Activated T-helper 9 cell treated with anti-CD3 and anti-CD28 coated beads, Interleukin-2, amount 50 U/mL, for 16 hours (primary cell): ENCODE measurements around the gene KRT77.
"Not testable (repeated sequence)": the region's sequence is repeated elsewhere in the genome, so short reads cannot be mapped to it uniquely, and the experiment has no call there.

Source experiments
- DNase-seq: peaks from one replicate; pipeline ENCODE4 v3.0.0-alpha.2; 2020; ENCODE audit warnings: low read depth

The KRT77 gene

GRCh38 chr12:52722680-52723079 lies 19.4 kb upstream of the KRT77 start:
- no peak for DNase-seq

GRCh38 chr12:52721838-52722470 lies 18.6 kb upstream of the KRT77 start:
- DNase-seq, result no peak

- no peak for DNase-seq
These were observed 17.1 kb upstream of the KRT77 start for GRCh38 chr12:52720365-52720886.

DNA sequence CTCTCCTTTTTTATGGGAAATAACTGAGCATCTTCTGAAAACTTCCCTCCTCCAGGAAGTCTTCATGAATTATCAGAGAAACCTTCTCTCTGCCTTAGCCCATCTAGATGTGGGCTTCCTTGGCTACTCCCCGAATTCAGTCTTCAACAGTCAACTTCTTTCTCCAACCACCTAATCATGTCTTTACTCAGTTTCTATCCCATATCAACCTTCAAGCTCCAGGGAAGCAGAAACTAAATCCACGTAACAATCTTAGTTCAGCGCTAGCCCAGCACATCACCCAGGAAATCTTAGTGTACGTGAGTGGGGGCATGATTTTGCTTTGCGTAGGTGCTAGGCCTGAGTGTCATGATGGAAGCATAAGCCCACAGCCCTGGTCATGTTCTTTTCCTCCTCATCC lies 12.7 kb upstream of the KRT77 start:
- DNase-seq, result no peak

DNA sequence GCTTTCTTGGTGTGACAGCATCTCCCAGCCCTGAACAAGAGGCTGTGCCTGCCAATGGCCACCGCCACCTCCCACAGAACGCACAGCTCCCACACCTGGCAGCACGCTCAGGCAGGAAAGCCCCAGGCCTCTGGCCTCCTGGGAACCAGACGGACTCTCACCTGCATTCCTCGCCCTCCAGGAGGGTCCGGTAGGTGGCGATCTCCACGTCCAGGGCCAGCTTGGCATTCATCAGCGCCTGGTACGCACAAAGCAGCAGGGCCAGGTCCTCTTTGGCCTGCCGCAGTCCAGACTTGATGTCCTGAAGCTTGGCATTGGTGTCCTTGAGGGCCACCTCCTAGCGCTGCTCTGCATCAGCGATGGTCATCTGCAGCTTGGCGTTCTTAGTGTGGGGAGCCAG lies 12.1 kb upstream of the KRT77 start:
- DNase-seq, result no peak

- no peak for DNase-seq
These were observed 11.6 kb upstream of the KRT77 start for GRCh38 chr12:52714887-52715281.

DNA sequence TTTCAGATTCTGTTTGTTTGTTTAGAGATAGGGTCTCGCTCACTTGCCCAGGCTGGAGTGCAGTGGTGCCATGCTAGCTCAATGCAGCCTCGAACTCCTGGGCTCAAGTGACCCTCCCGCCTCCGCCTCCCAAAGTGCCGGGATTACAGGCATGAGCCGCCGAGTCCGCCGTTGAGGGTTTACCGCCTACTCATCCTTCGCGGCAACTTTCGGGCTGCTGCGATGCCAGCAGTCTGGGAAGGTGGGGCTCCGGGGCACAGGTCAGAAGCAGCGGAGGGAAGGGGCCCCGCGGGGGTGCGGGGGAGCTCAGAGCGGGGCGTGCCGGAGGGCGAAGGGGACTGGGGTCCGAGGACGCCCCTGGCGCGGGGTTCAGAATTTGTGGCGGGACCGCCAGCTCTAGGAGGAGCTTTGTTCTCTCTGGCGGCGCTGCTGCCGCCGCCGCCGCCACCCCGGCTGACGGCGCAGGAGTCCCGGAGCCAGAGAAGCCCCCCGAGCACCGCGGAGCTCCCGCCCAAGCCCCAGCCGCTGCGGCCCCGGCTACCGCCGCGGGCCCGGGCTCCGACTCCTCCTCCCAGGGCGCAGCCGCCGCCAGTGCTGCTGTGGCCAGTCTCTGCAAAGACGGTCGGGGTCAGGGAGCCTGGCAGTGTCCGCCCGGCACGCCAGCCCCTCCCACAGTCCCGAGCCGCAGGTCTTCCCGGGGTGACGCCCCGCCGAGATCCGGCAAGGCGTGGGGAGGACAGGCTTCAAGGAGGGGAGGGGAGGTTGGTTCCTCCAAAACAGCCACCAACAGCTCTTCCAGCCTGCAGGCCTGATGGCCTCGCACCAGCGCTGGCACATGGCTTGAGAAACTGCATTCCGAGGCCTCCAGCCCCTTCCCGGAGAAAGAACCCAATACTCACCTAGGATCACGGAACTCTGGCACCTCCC lies 10.9 kb upstream of the KRT77 start:
- no peak for DNase-seq

GRCh38 chr12:52712122-52712521 lies 8.8 kb upstream of the KRT77 start:
- DNase-seq, result not testable (repeated sequence)

DNA sequence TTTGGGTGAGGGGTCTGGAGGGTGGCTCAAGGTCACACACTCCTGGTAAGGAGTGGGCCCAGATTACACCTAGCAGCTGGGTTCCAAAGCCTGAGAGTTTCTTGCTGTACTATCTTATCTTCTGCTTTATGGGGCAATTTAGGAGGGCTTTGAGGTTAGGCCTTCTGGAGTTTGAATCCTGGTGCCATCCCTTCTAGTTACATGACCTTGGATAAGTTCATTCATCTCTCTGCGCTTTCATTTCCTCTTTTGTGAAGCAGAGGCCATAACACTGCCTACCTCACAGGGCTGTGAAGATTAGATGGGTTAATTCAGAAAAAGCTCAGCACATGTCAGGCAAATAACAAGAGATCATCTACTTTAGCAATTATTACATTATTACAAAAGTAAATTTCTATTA lies 7.4 kb upstream of the KRT77 start:
- no peak for DNase-seq

DNA sequence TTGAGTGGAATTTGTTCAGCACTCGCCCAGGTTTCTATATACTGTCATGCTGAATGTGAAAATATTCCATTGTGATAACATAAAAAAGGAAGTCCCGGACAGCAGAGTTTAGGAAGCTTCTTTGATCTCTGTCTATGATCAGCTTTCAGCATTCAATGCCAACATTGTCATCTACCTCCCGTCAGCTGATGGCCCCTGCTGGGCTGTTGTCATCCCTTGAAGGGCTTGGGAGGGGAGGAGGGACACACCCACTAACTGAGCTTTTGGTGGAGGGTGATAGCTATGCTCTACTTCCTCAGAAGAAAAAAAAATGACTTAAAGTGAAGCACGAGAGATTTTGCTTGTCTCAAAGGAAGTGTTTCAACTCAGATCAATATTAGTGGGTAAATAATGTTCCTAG lies 4.7 kb upstream of the KRT77 start:
- no peak for DNase-seq

DNA sequence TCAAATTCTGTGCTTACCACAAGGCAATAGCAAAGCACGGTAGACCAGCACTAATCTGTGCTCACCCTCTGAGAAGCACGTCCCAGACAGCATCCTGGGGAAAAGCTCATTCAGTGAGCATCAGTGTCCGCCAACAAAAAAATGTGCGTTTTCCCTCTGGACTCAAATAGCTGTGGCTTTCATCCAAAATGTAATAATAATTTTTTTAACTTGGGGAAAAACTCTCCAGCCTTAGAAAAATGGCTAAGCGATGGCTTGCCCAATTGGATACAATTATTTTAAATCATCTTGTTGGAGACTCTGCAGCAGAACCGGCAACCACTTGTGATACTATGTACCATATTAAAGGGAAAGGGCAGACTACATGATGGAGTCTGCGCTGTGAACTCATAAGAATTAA lies 1.1 kb upstream of the KRT77 start:
- no peak for DNase-seq

GRCh38 chr12:52703878-52704277 lies 554 bp upstream of the KRT77 start:
- DNase-seq, result no peak

DNA sequence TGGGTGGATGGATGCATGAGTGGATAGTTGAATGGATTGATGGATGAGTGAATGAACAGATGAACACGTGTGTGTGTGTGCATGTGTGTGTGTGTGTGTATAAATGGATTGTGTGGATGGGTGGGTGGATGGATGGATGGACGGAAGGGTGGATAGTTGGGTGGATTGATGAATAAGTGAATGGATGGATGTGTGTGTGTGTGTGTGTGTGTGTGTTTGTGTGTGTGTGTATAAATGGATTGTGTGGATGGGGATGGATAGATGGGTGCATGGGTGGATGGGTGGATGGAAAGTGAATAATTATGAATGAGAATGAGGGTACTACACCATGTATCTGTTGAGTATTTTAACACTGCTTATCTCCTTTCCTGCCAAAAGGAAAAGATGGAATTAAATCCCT lies 986 bp downstream of the KRT77 start:
- DNase-seq, result no peak

- DNase-seq, result no peak
These were observed 2.0 kb downstream of the KRT77 start for GRCh38 chr12:52701281-52701680.

DNA sequence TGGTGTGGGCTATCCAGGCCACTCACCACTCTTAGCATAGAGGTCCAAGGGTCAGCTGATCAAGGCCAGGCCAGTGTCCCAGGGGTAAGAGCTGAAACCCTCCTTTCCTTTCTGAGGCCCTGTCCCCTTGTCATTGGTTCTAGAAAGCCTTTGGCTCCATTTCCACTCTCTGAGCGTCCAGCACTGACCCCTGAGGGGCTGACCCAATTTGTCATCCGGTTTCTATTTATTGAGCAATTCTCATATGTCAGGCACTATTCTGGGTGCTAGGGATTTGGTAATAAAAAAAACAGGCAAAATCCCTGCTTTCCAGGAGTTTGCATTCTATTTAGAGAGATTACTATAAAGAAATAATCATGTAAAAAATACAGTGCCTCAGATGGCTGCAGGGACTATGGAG lies 3.4 kb downstream of the KRT77 start:
- DNase-seq, result no peak

DNA sequence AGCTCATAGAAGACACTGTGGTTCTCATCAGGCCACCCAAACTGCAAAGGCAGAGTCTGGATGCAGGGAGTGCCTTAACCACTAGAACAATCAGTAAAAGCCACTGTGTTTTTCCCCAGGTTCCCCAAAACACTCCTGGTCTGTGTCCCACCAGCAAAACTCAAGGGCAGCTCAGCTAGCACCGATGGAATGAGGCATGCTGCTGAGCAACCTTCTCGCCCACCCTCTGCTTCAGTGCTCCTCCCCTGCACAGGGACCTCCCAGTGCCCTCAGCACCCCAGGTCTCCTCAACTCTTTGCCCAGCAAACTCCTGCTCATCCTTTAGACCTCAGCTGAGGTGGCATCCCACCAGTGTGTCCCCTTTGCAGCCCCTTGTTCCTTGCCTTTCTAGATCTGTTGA lies 4.0 kb downstream of the KRT77 start:
- DNase-seq, result no peak

DNA sequence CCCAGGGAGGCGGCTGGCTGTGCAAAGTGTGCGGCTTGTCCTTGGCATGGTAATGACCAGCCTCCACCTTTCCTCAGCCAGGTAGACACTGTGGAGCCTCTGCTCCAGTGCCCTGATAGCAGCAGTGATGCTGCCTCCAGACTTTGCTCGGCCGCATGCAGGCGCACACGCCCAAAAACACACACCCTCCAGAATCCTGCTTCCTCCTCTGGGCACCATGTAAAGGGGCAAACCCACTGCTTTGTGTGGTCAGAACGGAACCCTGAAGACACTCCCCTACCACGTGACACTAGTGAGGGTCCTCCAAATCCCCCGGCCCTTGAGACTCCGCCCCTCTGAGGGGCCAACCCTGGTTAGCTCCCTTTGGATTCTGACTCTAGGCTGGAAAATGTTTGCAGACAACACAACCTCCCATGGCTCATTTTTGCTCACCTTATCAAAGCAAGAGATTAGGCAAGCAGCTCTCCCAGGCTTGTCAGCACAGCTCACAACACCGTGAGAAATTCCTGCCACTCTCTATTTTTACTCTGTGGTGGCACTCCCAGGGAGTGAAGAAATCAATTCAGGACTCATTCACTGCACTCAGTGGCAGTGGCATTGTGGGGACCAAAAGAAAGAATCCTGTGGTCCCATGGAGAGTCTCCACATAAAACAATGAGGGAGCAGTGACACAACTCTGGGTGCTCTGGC lies 4.5 kb downstream of the KRT77 start:
- DNase-seq, result no peak

- DNase-seq, result no peak
These were observed 6.2 kb downstream of the KRT77 start for GRCh38 chr12:52697058-52697582.

DNA sequence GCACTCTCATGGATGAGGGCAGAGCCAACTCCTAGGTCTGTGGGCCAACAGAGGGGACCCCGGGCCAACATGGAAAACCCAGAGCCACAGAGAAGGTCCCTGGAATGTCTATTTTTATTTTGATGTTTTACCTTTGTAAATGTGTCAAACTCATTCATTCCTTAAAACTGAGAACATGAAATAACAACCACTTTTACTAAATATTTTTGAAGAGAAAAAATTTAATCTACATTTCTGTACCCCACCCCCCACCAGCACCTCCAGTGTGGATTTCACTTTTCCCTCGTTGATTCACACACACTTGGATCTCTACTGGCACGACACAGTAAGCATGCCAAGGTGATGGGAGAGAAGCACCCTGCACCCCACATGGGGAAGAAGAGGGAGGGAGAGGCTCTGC lies 6.7 kb downstream of the KRT77 start:
- DNase-seq, result no peak

- no peak for DNase-seq
These were observed 8.3 kb downstream of the KRT77 start for GRCh38 chr12:52695039-52695438.

DNA sequence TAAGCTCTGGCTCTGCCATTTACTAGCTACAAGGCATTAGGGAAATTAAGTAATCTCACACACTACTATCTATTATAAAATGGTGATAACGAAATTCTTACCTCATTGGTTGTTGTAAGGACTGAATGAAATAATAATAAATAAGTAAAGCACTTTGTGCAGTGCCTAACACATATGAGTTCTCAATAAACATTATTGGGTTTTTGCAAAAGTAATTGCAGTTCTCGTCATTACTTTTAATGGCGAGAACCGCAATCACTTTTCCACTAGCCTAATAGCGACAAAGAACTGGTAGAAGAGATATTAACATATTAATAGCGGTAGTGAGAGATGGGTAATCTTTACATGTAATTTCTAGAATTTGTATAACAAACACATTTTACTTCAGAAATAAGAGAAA lies 9.2 kb downstream of the KRT77 start:
- DNase-seq, result no peak

DNA sequence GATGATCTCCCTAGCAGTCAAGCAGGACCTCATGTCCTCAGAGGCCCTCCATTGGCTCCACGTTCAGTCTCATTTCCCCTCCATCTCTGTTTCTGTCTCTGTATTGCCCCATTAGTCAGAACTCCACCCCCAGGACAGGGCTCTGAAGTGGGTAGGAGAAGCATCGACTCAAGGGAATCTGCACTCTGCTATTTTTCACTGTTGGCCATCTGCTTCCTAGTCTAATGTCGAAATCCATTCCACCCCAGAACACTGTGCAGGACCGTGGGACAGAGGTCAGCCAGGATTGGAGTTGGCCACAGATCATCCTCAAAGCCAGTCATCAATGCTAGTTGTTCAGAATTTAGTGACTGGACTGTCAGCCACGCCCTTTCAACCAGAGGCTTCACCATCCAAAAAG lies 10.1 kb downstream of the KRT77 start:
- no peak for DNase-seq

DNA sequence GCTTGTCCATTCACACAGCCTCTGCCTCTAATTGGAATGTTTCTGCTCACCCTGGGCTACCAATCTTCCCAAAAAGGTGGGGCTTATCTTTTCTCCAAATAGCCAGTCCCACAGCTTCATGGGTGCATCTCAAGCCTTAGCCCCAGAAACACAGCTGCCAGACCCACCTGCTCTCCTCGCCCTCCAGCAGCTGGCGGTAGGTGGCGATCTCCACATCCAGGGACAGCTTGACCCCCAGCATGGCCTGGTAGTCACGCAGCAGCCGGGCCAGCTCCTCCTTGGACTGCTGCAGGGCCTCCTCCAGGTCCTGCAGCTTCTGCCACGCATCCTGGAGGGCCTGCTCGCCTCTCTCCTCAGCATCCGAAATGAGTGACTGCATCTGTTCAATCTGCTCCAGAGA lies 11.1 kb downstream of the KRT77 start:
- no peak for DNase-seq
